ENCODE measurements around the gene ACTL6B. TPM values are rescaled to one million over a fixed set of nuclear protein-coding genes. Genes with fewer than 3 reads are reported as not detected.
A peak's percentile ranks its signal among the peaks of the same experiment; 100 is the strongest.

Gene ACTL6B
- total and polyA plus RNA-seq, 9 of the 15 experiments (the other 6 are each of a cell fraction or from before 2014, with no cell fraction given), result not detected

DNA sequence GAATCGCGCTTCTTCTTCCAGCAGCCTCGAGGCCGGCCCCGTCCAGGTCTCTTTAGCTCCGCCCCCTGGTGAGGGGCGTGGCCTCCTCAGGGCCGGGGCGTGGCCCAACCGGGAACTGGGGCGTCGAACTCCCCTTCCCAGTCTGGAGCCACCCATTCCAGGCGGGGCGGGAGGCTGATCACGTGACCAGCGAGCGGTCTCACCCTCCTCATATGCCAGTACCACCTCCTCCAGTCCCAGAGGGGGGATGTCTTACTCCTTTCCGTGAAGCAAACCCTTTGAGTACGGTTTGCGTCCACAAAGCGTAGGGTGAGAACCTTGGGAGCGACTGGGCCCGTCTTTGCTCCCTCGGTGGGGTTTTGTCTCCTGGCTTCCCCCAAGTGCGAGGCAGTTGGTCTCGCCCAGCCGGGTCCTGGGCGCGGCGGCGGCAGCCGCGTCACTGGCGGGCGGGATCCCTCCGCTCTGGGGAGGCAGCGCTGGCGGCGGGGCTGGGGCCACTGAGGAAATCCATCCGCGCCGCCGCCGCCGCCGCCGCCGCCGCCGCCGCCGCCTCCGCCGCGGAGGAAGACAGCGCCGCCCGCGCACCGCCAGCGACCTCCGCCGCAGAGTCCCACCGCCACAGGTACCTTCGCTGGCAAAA is 17.2 kb upstream of the ACTL6B start, which contains the start of gene GNB2 (continued):
- TF ChIP-seq ELF1 (tag; IDR thresholded peaks at IDR 0.05), result peak; percentile 83
- TF ChIP-seq ZNF3 (CRISPR knock-in tag; IDR thresholded peaks at IDR 0.05), result no peak
- TF ChIP-seq, protein P1, sequence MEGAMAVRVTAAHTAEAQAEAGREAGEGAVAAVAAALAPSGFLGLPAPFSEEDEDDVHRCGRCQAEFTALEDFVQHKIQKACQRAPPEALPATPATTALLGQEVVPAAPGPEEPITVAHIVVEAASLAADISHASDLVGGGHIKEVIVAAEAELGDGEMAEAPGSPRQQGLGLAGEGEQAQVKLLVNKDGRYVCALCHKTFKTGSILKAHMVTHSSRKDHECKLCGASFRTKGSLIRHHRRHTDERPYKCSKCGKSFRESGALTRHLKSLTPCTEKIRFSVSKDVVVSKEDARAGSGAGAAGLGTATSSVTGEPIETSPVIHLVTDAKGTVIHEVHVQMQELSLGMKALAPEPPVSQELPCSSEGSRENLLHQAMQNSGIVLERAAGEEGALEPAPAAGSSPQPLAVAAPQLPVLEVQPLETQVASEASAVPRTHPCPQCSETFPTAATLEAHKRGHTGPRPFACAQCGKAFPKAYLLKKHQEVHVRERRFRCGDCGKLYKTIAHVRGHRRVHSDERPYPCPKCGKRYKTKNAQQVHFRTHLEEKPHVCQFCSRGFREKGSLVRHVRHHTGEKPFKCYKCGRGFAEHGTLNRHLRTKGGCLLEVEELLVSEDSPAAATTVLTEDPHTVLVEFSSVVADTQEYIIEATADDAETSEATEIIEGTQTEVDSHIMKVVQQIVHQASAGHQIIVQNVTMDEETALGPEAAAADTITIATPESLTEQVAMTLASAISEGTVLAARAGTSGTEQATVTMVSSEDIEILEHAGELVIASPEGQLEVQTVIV (CRISPR knock-in tag; IDR thresholded peaks at IDR 0.05; ENCODE audit: borderline replicate concordance), result no peak; the same call in 1 of the 2 replicates
- no peak for TF ChIP-seq ZSCAN32 (CRISPR knock-in tag; IDR thresholded peaks at IDR 0.05)
- TF ChIP-seq, protein P2, sequence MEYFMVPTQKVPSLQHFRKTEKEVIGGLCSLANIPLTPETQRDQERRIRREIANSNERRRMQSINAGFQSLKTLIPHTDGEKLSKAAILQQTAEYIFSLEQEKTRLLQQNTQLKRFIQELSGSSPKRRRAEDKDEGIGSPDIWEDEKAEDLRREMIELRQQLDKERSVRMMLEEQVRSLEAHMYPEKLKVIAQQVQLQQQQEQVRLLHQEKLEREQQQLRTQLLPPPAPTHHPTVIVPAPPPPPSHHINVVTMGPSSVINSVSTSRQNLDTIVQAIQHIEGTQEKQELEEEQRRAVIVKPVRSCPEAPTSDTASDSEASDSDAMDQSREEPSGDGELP (CRISPR knock-in tag; IDR thresholded peaks at IDR 0.05; ENCODE audit: borderline replicate concordance), result peak; percentile 86
- TF ChIP-seq THRA (IDR thresholded peaks at IDR 0.05), result no peak
- peak; percentile 76; the same call in 1 of the 2 replicates for TF ChIP-seq NR2C1 (IDR thresholded peaks at IDR 0.05)
- no peak for TF ChIP-seq NR2C1 (tag; IDR thresholded peaks at IDR 0.05)
- TF ChIP-seq HCFC1 (IDR thresholded peaks at IDR 0.05; ENCODE audit: low read depth, low read length), result peak; percentile 56
- TF ChIP-seq GTF2F1 (IDR thresholded peaks at IDR 0.05; ENCODE audit: low read depth, low read length), result 0 out of 2 replicates have a peak, but pooled peaks have one; percentile 55
- peak; percentile 58; the same call in 1 of the 2 replicates for TF ChIP-seq LEF1 (IDR thresholded peaks at IDR 0.05)
- 0 out of 2 replicates have a peak, but pooled peaks have one; percentile 7 for TF ChIP-seq ZNF584 (CRISPR knock-in tag; IDR thresholded peaks at IDR 0.05; ENCODE audit: low read depth)
- TF ChIP-seq KLF1 (tag; IDR thresholded peaks at IDR 0.05), result peak; percentile 88
- no peak for TF ChIP-seq SNRNP70 (optimal IDR thresholded peaks at IDR 0.05; ENCODE audit: low read depth, low read length)
- 0 out of 2 replicates have a peak, but pooled peaks have one; percentile 49 for TF ChIP-seq ZKSCAN1 (IDR thresholded peaks at IDR 0.05; ENCODE audit: low read depth, low read length)
- peak; percentile 97 for TF ChIP-seq SP1 (CRISPR knock-in tag; IDR thresholded peaks at IDR 0.05)
- no peak for TF ChIP-seq PYGO2 (tag; IDR thresholded peaks at IDR 0.05)
- TF ChIP-seq NEUROD1 (IDR thresholded peaks at IDR 0.05; ENCODE audit: borderline replicate concordance, low read depth, low read length, partially characterized antibody), result peak; percentile 28
- peak; percentile 49; the same call in 1 of the 2 replicates for TF ChIP-seq STAT5A (IDR thresholded peaks at IDR 0.05; ENCODE audit: borderline replicate concordance, low read length)
- TF ChIP-seq, protein P3, sequence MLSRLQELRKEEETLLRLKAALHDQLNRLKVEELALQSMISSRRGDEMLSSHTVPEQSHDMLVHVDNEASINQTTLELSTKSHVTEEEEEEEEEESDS (CRISPR knock-in tag; IDR thresholded peaks at IDR 0.05), result no peak
- no peak for TF ChIP-seq PURB (CRISPR knock-in tag; IDR thresholded peaks at IDR 0.05; ENCODE audit: low read depth)
- TF ChIP-seq MLX (CRISPR knock-in tag; conservative IDR thresholded peaks at IDR 0.05), result peak; percentile 85 to 95; a peak in 3 of 4 replicates
- TF ChIP-seq MYC (IDR thresholded peaks at IDR 0.05; ENCODE audit: low read depth, low read length), result peak; percentile 70
- no peak for TF ChIP-seq MYC (CRISPR knock-in tag; IDR thresholded peaks at IDR 0.05; ENCODE audit: borderline replicate concordance, low read depth)

All from K562 (cell line).